BLaER1 (cell line): ENCODE results near the gene ING5.
"Not testable (repeated sequence)": the region's sequence is repeated elsewhere in the genome, so short reads cannot be mapped to it uniquely, and the experiment has no call there.

Source experiments
- H3K27ac ChIP-seq: shearing (Covaris generic); formaldehyde crosslinking; 2 replicates; pipeline ENCODE4 v1.8.1; 2022
- H3K27me3 ChIP-seq: shearing (Covaris generic); formaldehyde crosslinking; 2 replicates; pipeline ENCODE4 v1.8.1; 2022
- H3K36me3 ChIP-seq: shearing (Covaris generic); formaldehyde crosslinking; 2 replicates; pipeline ENCODE4 v1.8.1; 2022
- H3K4me1 ChIP-seq: shearing (Covaris generic); formaldehyde crosslinking; 2 replicates; pipeline ENCODE4 v1.8.1; 2022
- H3K4me2 ChIP-seq: shearing (Covaris generic); formaldehyde crosslinking; 2 replicates; pipeline ENCODE4 v1.8.1; 2022
- H3K4me3 ChIP-seq: shearing (Covaris generic); formaldehyde crosslinking; 2 replicates; pipeline ENCODE4 v1.8.1; 2022
- H3K9ac ChIP-seq: shearing (Covaris generic); formaldehyde crosslinking; 2 replicates; pipeline ENCODE4 v1.8.1; 2022
- H3K9me3 ChIP-seq: shearing (Covaris generic); formaldehyde crosslinking; 2 replicates; pipeline ENCODE4 v1.8.1; 2022
- H4K20me1 ChIP-seq: shearing (Covaris generic); formaldehyde crosslinking; 2 replicates; pipeline ENCODE4 v1.8.1; 2022
- Cebpa-rat ChIP-seq: shearing (Covaris generic); IDR thresholded peaks from 2 replicates; pipeline ENCODE4 v1.8.1; 2022

The ING5 gene

DNA sequence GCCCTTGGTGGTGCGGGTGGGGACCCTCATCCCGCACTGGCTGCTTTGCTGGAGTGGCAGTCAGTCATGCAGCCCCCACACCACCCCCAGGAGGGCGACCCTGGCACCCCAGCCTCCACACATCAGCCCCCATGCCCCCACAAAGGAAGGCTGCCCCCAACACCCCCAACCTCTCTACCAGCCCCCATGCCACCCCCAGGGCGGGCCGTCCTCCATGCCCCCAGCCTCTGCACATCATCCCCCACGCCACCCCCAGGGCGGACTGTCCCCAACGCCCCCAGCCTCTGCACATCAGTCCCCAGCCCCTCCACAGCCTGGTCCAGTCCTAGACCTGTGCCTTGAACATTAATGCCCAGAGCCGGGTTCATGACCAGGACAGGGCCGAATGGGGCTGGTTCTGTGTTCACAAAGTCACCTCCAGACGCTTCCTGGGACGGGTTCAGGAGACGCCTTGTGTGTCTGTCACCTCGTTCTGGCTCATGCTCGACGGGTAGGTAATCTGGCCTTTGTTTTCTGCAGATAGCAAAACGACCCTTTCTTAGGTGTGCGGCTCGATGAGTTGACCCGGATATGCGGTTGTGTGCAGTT lies 50.9 kb downstream of the ING5 start:
- H3K4me2 ChIP-seq, result peak overlapping the region; percentile 79
- H3K27ac ChIP-seq, result 0 out of 2 replicates have a peak overlapping the region, but pooled peaks have one; percentile 70
- no peak overlapping the region; the same call in 1 of the 2 replicates for H3K9ac ChIP-seq
- H3K27me3 ChIP-seq, result no peaks in the 10 kb centered on the region
- no peak for TF ChIP-seq Cebpa-rat
- H3K4me3 ChIP-seq, result no peak overlapping the region
- peaks cover 81% of the 10 kb centered on the region for H3K36me3 ChIP-seq
- peaks cover 37% of the 10 kb centered on the region for H3K4me1 ChIP-seq
- no peaks in the 10 kb centered on the region for H4K20me1 ChIP-seq
- H3K9me3 ChIP-seq, result peaks cover 1% of the 10 kb centered on the region; the same call in 1 of the 2 replicates

DNA sequence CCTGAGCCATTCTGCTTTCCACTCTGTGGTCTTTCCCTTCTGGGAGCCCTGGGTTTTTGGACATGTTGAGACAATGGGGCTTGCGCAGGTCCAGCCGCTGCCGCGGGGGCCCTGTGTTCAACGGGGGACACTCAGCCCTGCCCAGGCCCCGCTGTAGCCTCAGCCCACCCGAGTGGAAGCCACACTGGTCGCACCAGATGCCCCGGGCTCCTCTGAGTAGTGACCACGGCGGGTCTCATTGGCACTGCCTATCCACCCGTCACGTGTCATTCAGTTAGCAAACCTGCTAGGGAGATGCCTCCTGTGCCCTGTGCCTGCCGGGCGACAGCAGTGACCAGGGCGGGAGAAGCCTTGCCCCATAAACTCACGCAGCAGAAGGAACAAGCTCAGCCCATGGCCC lies 51.7 kb downstream of the ING5 start:
- no peak overlapping the region; the same call in 1 of the 2 replicates for H3K9ac ChIP-seq
- H3K27me3 ChIP-seq, result no peaks in the 10 kb centered on the region
- peaks cover 82% of the 10 kb centered on the region for H3K36me3 ChIP-seq
- H3K27ac ChIP-seq, result peak overlapping the region; percentile 15; the same call in 1 of the 2 replicates
- peaks cover 37% of the 10 kb centered on the region for H3K4me1 ChIP-seq
- H4K20me1 ChIP-seq, result no peaks in the 10 kb centered on the region
- H3K4me3 ChIP-seq, result no peak overlapping the region
- H3K4me2 ChIP-seq, result no peak overlapping the region
- TF ChIP-seq Cebpa-rat, result no peak
- H3K9me3 ChIP-seq, result no peaks in the 10 kb centered on the region; the same call in 1 of the 2 replicates

DNA sequence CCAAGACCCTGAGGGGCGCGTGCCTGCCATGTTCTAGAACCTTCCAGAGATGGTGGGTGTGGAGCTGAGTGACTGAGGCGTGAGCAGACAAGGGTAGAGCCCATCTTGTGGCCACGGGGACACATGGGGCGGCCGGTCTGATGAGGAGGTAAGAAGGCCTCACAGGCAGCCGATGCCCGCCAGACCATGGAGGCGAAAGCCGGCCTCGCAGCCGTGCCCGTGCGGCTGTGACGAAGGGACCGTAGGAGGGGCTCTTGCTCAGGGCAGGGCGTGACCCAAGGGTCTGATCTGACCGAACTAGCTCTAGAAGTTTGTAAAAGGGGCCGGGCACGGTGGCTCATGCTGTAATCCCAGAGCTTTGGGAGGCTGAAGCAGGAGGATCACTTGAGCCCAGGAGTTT lies 52.2 kb downstream of the ING5 start:
- H3K9me3 ChIP-seq, result no peaks in the 10 kb centered on the region; the same call in 1 of the 2 replicates
- peak overlapping the region; percentile 15; the same call in 1 of the 2 replicates for H3K27ac ChIP-seq
- H3K4me2 ChIP-seq, result no peak overlapping the region
- no peak for TF ChIP-seq Cebpa-rat
- peaks cover 82% of the 10 kb centered on the region for H3K36me3 ChIP-seq
- H3K4me1 ChIP-seq, result peaks cover 40% of the 10 kb centered on the region
- no peaks in the 10 kb centered on the region for H4K20me1 ChIP-seq
- no peak overlapping the region for H3K4me3 ChIP-seq
- no peak overlapping the region for H3K9ac ChIP-seq
- no peaks in the 10 kb centered on the region for H3K27me3 ChIP-seq

DNA sequence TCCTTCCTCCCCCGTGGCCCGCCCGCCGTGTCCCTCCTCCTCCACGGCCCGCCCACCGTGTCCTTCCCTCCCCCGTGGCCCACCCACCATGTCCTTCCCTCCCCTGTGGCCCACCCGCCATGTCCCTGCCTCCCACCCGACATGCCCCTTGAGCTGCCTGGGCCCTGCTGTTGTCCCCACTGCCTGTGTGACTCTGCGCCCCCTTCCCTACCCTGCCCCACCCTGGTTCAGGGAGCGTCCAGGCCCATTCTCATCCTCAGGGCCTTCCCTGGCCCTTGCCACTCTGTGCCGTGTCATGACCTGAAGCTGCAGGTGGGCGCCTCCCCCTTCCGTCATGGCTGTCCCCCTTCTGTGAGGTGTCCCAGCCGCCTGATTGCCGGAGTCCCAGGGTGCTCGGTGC lies 53.3 kb downstream of the ING5 start:
- Histone ChIP-seq H3K9me3 (peaks cover under 1% of the 10 kb centered on the region; the same call in 1 of the 2 replicates), H3K36me3 (peaks cover 85% of the 10 kb centered on the region), H4K20me1 (no peaks in the 10 kb centered on the region), H3K27me3 (no peaks in the 10 kb centered on the region), H3K9ac (no peak overlapping the region), H3K4me2 (no peak overlapping the region), H3K27ac (no peak overlapping the region), H3K4me3 (no peak overlapping the region), H3K4me1 (peaks cover 33% of the 10 kb centered on the region)
- TF ChIP-seq Cebpa-rat, result no peak

DNA sequence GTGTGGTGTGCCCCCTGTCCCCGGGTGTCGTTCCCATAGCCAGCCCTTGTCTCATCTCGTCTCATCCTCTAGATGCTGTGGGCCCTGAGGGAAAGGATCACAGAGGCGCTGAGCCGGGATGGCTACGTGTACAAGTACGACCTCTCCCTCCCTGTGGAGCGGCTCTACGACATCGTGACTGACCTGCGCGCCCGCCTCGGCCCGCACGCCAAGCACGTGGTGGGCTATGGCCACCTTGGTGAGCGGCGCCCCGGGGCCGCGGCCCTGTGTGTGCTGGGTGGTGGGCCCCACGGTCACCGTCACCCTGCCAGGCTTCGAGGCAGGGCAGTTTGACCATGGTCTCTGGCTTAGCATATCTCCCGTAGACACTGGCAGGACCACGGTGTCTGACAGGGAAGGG lies 53.9 kb downstream of the ING5 start:
- H4K20me1 ChIP-seq, result no peaks in the 10 kb centered on the region
- H3K4me3 ChIP-seq, result no peak overlapping the region
- H3K4me1 ChIP-seq, result peaks cover 27% of the 10 kb centered on the region
- TF ChIP-seq Cebpa-rat, result no peak
- no peak overlapping the region for H3K9ac ChIP-seq
- H3K27ac ChIP-seq, result no peak overlapping the region
- no peak overlapping the region for H3K4me2 ChIP-seq
- peaks cover 3% of the 10 kb centered on the region; the same call in 1 of the 2 replicates for H3K9me3 ChIP-seq
- peaks cover 90% of the 10 kb centered on the region for H3K36me3 ChIP-seq
- no peaks in the 10 kb centered on the region for H3K27me3 ChIP-seq

DNA sequence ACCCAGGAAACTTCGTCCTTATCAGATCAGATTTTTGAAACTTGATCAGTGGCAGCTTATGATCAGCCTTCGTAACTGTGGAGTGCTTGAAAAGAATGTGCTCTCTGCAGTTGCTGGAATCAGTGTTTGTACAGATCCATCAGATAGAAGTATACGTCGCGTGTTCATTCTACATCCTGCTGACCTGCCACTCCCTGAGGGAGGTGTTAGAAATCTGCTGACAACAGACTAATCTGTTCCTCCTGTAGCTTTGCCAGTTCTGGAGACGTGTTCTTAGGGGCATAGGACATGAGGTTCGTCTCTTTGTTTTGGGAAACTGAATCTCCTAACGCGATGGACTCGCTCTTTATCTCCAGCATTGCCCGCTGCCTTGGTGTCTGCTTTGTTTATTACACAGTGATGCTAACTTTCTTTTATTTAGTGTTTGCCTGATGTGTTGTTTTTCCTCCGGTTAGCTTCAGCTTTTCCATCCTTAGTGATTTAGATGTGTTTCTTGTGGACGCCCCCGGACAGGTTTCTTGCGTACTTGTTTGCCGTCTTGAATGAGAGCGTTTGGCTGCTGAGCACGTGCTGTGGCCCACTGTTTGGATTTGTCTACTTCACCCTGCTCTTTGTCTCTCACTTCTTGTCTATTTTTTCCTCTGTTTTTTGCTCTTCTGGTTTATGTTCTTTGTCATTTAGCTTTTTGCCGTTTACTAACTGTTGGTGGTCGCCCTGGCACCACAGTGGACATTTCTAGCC lies 57.4 kb downstream of the ING5 start:
- Histone ChIP-seq H3K9me3 (peaks cover 3% of the 10 kb centered on the region; the same call in 1 of the 2 replicates), H3K27ac (no peak overlapping the region), H3K27me3 (no peaks in the 10 kb centered on the region), H3K4me2 (no peak overlapping the region), H3K9ac (no peak overlapping the region; the same call in 1 of the 2 replicates), H3K4me1 (peaks cover 34% of the 10 kb centered on the region), H3K4me3 (no peak overlapping the region), H4K20me1 (no peaks in the 10 kb centered on the region), H3K36me3 (peaks cover 68% of the 10 kb centered on the region)
- TF ChIP-seq Cebpa-rat, result no peak

DNA sequence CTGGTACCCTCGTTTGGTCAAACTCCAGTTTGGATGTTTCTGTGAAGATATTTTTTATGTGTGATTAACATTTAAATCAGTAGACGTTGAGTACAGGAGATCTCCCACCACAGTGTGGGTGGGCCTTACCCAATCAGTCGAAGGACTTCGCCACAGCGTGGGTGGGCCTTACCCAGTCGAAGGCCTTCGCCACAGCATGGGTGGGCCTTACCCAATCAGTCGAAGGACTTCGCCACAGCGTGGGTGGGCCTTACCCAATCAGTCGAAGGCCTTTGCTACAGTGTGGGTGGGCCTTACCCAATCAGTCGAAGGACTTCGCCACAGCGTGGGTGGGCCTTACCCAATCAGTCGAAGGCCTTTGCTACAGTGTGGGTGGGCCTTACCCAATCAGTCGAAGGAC lies 58.1 kb downstream of the ING5 start:
- peaks cover 41% of the 10 kb centered on the region for H3K4me1 ChIP-seq
- not testable (repeated sequence) for H3K9me3 ChIP-seq, H3K4me2 ChIP-seq, H3K27ac ChIP-seq, H3K27me3 ChIP-seq, H3K9ac ChIP-seq, H3K4me3 ChIP-seq, H4K20me1 ChIP-seq
- peaks cover 63% of the 10 kb centered on the region for H3K36me3 ChIP-seq

DNA sequence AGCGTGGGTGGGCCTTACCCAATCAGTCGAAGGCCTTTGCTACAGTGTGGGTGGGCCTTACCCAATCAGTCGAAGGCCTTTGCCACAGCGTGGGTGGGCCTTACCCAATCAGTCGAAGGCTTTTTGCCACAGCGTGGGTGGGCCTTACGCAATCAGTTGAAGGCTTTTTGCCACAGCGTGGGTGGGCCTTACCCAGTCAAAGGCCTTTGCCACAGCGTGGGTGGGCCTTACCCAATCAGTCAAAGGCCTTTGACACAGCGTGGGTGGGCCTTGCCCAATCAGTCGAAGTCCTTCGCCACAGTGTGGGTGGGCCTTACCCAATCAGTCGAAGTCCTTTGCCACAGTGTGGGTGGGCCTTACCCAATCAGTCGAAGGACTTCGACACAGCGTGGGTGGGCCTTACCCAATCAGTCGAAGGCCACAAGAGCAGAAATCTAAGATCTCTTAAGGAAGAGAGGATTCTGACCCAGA lies 58.5 kb downstream of the ING5 start:
- H4K20me1 ChIP-seq, result no peaks in the 10 kb centered on the region

DNA sequence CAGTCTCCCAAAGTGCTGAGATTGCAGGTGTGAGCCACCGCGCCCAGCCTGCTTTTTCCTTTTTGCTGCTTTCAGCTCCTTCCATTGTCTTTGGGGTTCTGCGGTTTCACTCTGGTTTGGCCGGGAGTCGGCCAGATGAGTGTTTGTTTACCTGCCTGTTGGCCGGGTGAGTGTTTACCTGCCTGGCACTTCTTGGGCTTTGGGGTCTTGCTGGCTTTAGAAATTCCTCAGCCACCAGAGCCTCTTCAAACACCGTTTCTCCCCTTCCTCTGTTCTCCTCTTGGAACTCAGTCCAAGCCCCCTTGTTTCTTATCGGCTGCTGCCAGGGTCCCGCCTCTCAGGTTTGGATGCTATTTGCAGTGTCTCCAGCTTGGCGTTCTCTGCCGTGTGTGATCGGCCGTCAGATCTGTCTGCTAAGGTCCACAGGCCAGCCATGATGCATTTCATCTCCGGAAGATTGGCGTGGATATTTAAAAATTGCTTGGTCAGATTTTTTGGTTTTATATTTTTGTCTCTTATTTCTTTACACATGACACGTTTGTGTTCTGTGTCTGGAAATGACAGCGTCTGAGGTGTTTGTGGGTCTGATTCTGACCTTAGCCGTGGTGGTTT lies 60.6 kb downstream of the ING5 start:
- no peak overlapping the region for H3K27ac ChIP-seq

More for the DNA sequence above, 58.5 kb downstream of the ING5 start:
- Histone ChIP-seq H3K9ac (no peak overlapping the region), H3K27me3 (no peaks in the 10 kb centered on the region), H3K4me3 (no peak overlapping the region), H3K4me2 (no peak overlapping the region), H3K27ac (no peak overlapping the region), H3K4me1 (peaks cover 43% of the 10 kb centered on the region), H3K36me3 (peaks cover 60% of the 10 kb centered on the region), H3K9me3 (peaks cover 3% of the 10 kb centered on the region; the same call in 1 of the 2 replicates)
- peak; percentile 26; the same call in 1 of the 2 replicates for TF ChIP-seq Cebpa-rat

DNA sequence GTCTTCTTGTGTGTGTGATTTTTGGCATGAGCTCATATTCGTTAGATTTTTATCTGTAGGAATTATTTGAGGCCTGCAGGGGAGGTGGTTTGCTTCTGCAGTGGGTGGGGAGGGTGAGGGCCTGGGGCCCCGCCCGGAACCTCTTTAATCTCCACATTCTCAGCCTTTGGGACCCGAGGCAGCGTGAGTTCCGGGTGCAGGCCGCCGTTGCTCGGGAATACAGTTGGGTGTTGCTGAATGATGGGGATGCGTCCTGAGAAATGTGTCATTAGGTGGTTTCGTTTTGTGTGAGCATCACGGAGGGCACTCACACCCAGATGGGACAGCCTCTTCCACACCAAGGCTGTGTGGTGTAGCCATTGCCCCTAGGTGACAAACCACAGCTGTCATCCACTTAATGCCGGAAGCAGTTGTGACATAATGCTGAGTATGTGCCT lies 61.1 kb downstream of the ING5 start:
- H3K27me3 ChIP-seq, result no peaks in the 10 kb centered on the region
- peaks cover 43% of the 10 kb centered on the region for H3K4me1 ChIP-seq
- H3K9me3 ChIP-seq, result peaks cover 3% of the 10 kb centered on the region; the same call in 1 of the 2 replicates
- peak overlapping the region; percentile 72 for H3K4me2 ChIP-seq
- TF ChIP-seq Cebpa-rat, result no peak
- peaks cover 38% of the 10 kb centered on the region for H3K36me3 ChIP-seq
- no peak overlapping the region for H3K4me3 ChIP-seq
- H4K20me1 ChIP-seq, result no peaks in the 10 kb centered on the region
- no peak overlapping the region for H3K9ac ChIP-seq
- 0 out of 2 replicates have a peak overlapping the region, but pooled peaks have one; percentile 77 for H3K27ac ChIP-seq

More for the DNA sequence above, 60.6 kb downstream of the ING5 start:
- TF ChIP-seq Cebpa-rat, result no peak
- H3K4me2 ChIP-seq, result no peak overlapping the region
- no peaks in the 10 kb centered on the region for H3K27me3 ChIP-seq
- no peaks in the 10 kb centered on the region for H4K20me1 ChIP-seq
- H3K4me1 ChIP-seq, result peaks cover 43% of the 10 kb centered on the region
- H3K9me3 ChIP-seq, result peaks cover 3% of the 10 kb centered on the region; the same call in 1 of the 2 replicates
- H3K9ac ChIP-seq, result no peak overlapping the region
- H3K4me3 ChIP-seq, result no peak overlapping the region
- peaks cover 39% of the 10 kb centered on the region for H3K36me3 ChIP-seq
